Gastrocnemius medialis (tissue), 4 donors: Measurements from ENCODE around the gene SIK3.

Experiments used
- CTCF ChIP-seq, 5 experiments: fragments of 450-650 bp in 3 of 5; fragments of 200-600 bp in 2 of 5; sonication (generic) in 2 of 5; IDR thresholded peaks in 4 of 5; conservative IDR thresholded peaks in 1 of 5; 1 replicate in 4 of 5; 2 replicates in 1 of 5; pipeline ENCODE4 v1.5.1; 2016 to 2019; ENCODE audit warnings: antibody characterized with exemption in 5 of 5, mild to moderate bottlenecking in 3 of 5, moderate library complexity in 3 of 5
- POLR2A ChIP-seq, 2 donors: fragments of 450-650 bp; IDR thresholded peaks; one replicate each; pipeline ENCODE4 v1.6.1; 2017; ENCODE audit warnings: antibody characterized with exemption in 2 of 2, mild to moderate bottlenecking in 2 of 2, moderate library complexity in 2 of 2

GRCh38 chr11:116867619-116868018 lies 230.6 kb downstream of the SIK3 start:
- TF ChIP-seq CTCF (IDR thresholded peaks at IDR 0.05 in 4 of 5, conservative IDR thresholded peaks at IDR 0.05 in 1 of 5), result no peak
- no peak for TF ChIP-seq POLR2A (IDR thresholded peaks at IDR 0.05)
